Brain microvascular endothelial cell (primary cell): Measurements from ENCODE around the gene SPATS2L.

ENCODE experiments used
- DNase-seq: peaks from one replicate; pipeline ENCODE4 v3.0.0-alpha.2; 2020
- H3K27ac ChIP-seq: fragments of 250-450 bp; sonication (Bioruptor Pico); 2 replicates; pipeline ENCODE4 v1.5.1; 2020; ENCODE audit warnings: mild to moderate bottlenecking, moderate library complexity
- H3K27me3 ChIP-seq: fragments of 250-450 bp; sonication (Bioruptor Pico); replicated peaks from 2 replicates; pipeline ENCODE4 v1.5.1; 2020; ENCODE audit warnings: mild to moderate bottlenecking
- H3K36me3 ChIP-seq: fragments of 250-450 bp; sonication (Bioruptor Pico); replicated peaks from 2 replicates; pipeline ENCODE4 v1.5.1; 2020; ENCODE audit warnings: mild to moderate bottlenecking
- H3K4me3 ChIP-seq: 2 replicates; pipeline ENCODE4 v1.5.1; 2011; ENCODE audit warnings: low read depth, mild to moderate bottlenecking, control low read depth, low read length, moderate library complexity
- in situ Hi-C: cut with HindIII; loops from 2 replicates; pipeline ENCODE4 v1.10.0; 2017; ENCODE audit warnings: low sequenced_read_pairs, low pct_ligation_motif_present
- TF ChIP-seq, protein P1 (sequence below): IDR thresholded peaks from 2 replicates; pipeline ENCODE4 v1.5.1; 2011; ENCODE audit warnings: low read depth, mild to moderate bottlenecking, moderate library complexity, low read length, control low read depth, inconsistent platforms; ENCODE audit errors: missing control alignments

SPATS2L gene

GRCh38 chr2:200467806-200468681 lies 161.6 kb downstream of the SPATS2L start:
- no peak overlapping the region for H3K4me3 ChIP-seq
- H3K27ac ChIP-seq, result no peak overlapping the region
- H3K27me3 ChIP-seq, result no peaks in the 10 kb centered on the region
- TF ChIP-seq, protein P1, sequence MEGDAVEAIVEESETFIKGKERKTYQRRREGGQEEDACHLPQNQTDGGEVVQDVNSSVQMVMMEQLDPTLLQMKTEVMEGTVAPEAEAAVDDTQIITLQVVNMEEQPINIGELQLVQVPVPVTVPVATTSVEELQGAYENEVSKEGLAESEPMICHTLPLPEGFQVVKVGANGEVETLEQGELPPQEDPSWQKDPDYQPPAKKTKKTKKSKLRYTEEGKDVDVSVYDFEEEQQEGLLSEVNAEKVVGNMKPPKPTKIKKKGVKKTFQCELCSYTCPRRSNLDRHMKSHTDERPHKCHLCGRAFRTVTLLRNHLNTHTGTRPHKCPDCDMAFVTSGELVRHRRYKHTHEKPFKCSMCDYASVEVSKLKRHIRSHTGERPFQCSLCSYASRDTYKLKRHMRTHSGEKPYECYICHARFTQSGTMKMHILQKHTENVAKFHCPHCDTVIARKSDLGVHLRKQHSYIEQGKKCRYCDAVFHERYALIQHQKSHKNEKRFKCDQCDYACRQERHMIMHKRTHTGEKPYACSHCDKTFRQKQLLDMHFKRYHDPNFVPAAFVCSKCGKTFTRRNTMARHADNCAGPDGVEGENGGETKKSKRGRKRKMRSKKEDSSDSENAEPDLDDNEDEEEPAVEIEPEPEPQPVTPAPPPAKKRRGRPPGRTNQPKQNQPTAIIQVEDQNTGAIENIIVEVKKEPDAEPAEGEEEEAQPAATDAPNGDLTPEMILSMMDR, result no peak
- DNase-seq, result no peak
- H3K36me3 ChIP-seq, result peaks cover 55% of the 10 kb centered on the region
- in situ Hi-C loops, result no loop called here

DNA sequence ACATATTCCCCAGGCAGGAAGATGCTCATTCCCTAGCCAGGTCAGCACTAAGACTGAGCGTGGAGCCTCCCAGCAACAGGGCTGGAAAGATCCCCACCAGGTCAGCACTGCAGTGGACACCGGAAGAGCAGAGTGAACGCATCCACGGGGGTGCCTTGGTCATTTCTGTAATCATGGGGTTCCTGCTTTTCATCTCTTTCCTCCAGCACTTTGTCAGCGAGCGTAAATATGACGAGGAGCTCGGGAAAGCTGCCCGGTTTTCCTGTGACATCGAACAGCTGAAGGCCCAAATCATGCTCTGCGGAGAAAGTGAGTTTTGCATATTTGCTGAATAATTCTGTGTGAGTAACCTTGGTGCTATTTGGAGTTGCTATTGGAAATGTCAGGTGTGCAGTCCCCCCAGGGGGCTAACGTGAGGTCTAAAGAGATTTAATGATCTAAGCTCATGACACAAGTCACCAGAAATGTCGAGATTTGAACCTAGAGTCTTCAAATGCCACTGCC lies 163.3 kb downstream of the SPATS2L start:
- TF ChIP-seq, protein P1, result no peak
- no peak overlapping the region for H3K4me3 ChIP-seq
- DNase-seq, result no peak
- H3K36me3 ChIP-seq, result peaks cover 60% of the 10 kb centered on the region
- no peaks in the 10 kb centered on the region for H3K27me3 ChIP-seq
- no peak overlapping the region for H3K27ac ChIP-seq
- in situ Hi-C loops, result no loop called here

DNA sequence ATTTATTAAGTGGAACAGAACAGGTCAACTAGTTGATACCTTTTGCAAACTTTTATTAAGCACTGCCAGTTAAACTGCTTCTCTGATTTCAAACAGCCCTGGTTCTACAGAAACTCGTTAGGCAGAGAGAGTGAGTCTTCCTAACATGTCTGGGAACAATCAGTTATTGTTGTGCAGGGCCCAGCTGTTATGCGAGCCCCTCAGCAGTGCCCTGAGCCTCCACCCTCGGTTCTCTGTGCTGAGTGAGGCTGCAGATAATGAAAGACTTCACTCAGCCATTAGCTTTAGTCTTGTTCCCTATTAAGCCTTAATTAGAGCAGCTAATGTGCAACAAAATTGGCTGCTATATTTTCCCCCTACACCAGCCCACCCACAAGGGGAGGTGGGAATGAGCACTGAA lies 163.7 kb downstream of the SPATS2L start:
- H3K4me3 ChIP-seq, result no peak overlapping the region
- no peaks in the 10 kb centered on the region for H3K27me3 ChIP-seq
- H3K27ac ChIP-seq, result no peak overlapping the region
- in situ Hi-C loops, result no loop called here
- peaks cover 60% of the 10 kb centered on the region for H3K36me3 ChIP-seq
- DNase-seq, result no peak
- TF ChIP-seq, protein P1, result no peak

DNA sequence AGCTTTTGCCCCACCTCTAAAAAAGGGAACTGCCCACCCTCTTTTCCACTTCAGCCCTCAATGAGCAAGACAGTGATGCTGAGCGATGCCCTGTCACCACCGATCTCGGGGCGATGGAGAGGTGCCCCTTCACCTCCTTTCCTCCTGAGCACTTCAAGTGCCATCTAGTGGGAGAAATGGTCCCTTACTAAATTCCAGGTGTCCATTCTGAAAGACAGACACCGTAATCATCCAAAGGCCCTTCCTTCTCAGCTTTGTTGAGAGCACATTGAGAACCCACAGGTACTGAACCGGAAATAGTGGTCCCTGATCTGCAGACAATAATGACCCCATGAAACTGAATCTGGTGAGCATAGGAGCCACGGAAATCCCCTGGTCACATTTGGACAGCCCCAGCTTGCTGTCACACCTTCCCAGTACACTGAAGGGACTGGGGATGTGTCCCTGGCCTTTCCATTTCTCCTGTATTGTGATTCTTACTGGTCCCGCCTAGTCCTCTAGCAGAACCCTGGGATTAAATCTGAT lies 164.9 kb downstream of the SPATS2L start:
- H3K27me3 ChIP-seq, result no peaks in the 10 kb centered on the region
- no peak overlapping the region for H3K27ac ChIP-seq
- DNase-seq, result no peak
- TF ChIP-seq, protein P1, result peak; percentile 61
- in situ Hi-C loops, result no loop called here
- peaks cover 64% of the 10 kb centered on the region for H3K36me3 ChIP-seq
- no peak overlapping the region for H3K4me3 ChIP-seq

- Histone ChIP-seq H3K4me3 (no peak overlapping the region), H3K27me3 (no peaks in the 10 kb centered on the region), H3K36me3 (peaks cover 68% of the 10 kb centered on the region), H3K27ac (no peak overlapping the region)
- TF ChIP-seq, protein P1, result no peak
- in situ Hi-C loops, result no loop called here
- no peak for DNase-seq
These were observed 165.6 kb downstream of the SPATS2L start for GRCh38 chr2:200471928-200472645.
